ENCODE data around the gene MAP3K5.

GRCh38 chr6:136666041-136666440, 126.2 kb downstream of the MAP3K5 start:
- TF ChIP-seq CTCF (IDR thresholded peaks at IDR 0.05; ENCODE audit: control extremely low read depth in 1 of 3, insufficient read depth in 1 of 3, low read depth in 1 of 3, low read length in 3 of 3), result no peak
- no peak for TF ChIP-seq CHD1 (IDR thresholded peaks at IDR 0.05; ENCODE audit: low read depth, low read length)
- no peak for TF ChIP-seq BCL11A (IDR thresholded peaks at IDR 0.05; ENCODE audit: low read depth in 2 of 2, low read length in 2 of 2)
- TF ChIP-seq MAX (IDR thresholded peaks at IDR 0.05), result no peak
- no peak for TF ChIP-seq GABPA (IDR thresholded peaks at IDR 0.05; ENCODE audit: borderline replicate concordance, insufficient read depth, low read length)
- TF ChIP-seq POLR2A (IDR thresholded peaks at IDR 0.05; ENCODE audit: control extremely low read depth in 1 of 2, low read depth in 2 of 2, low read length in 2 of 2), result no peak

All from H1 (cell line).